Colonic mucosa (tissue), 4 donors: ENCODE data around the gene WDR20. TPM values are rescaled to one million over a fixed set of nuclear protein-coding genes. Genes with fewer than 3 reads are reported as not detected.
A peak's percentile ranks its signal among the peaks of the same experiment; 100 is the strongest.

Experiments
- DNase-seq: peaks from one replicate; pipeline ENCODE4 v3.0.0-alpha.2; 2020
- H3K27ac ChIP-seq: fragments of 200-600 bp; one replicate; pipeline ENCODE4 v1.8.0; 2021
- H3K27me3 ChIP-seq: fragments of 200-600 bp; one replicate; pipeline ENCODE4 v1.8.0; 2021
- H3K36me3 ChIP-seq: fragments of 200-600 bp; one replicate; pipeline ENCODE4 v1.8.0; 2021
- H3K4me1 ChIP-seq: fragments of 200-600 bp; one replicate; pipeline ENCODE4 v1.8.0; 2021; ENCODE audit warnings: mild to moderate bottlenecking
- H3K4me3 ChIP-seq: fragments of 200-600 bp; one replicate; pipeline ENCODE4 v1.8.0; 2021
- H3K9ac ChIP-seq, 2 donors: one replicate each; pipeline ENCODE4 v1.7.0; 2013; ENCODE audit warnings: control low read depth in 2 of 2, low read depth in 2 of 2, low read length in 2 of 2
- H3K9me3 ChIP-seq: fragments of 200-600 bp; one replicate; pipeline ENCODE4 v1.8.0; 2021
- CTCF ChIP-seq: fragments of 200-600 bp; IDR thresholded peaks from one replicate; pipeline ENCODE4 v1.8.0; 2022; ENCODE audit warnings: antibody characterized with exemption, mild to moderate bottlenecking
- intact Hi-C: fragments of 100-400 bp; cut with DNase I; formaldehyde crosslinking; loops from one replicate; pipeline ENCODE4 v1.14.1; 2022
- total RNA-seq, 2 donors: library from RNA; stranded (reverse); fragmentation: NEBNext Ultra II Directional in 1 of 2; extraction: Animal tissue kit (Norgen Biotek cat#: 25700) in 1 of 2; gene quantifications; one replicate each; pipeline ENCODE4 v1.2.1, GENCODE V29; 2021
- donor health status: healthy.
- donor health status: DM: no; HTN: no; CAD: no.
- donor health status: DM: no; HTN: no; CAD: no.

The WDR20 gene
- 10 to 100 TPM; 30.0 to 31.2 TPM for total RNA-seq

GRCh38 chr14:102139286-102140026 is at the start of gene WDR20:
WDR20 (plus strand) TSS chr14:102139897; CDS start chr14:102139924, 27 bp downstream.
- Histone ChIP-seq H3K36me3 (no peaks in the 10 kb centered on the region), H3K9ac (peak within 1 kb of the TSS; percentile 91 to 92), H3K4me3 (peak within 1 kb of the TSS; percentile 94), H3K27me3 (no peaks in the 10 kb centered on the region), H3K27ac (peak within 1 kb of the TSS; percentile 76), H3K9me3 (no peaks in the 10 kb centered on the region), H3K4me1 (peaks cover 6% of the 10 kb centered on the region)
- TF ChIP-seq CTCF = no peak
- intact Hi-C loops = no loop called here
- peak; percentile 99 for DNase-seq

GRCh38 chr14:102090713-102091112 is 49.0 kb upstream of the WDR20 start:
- H3K4me3 ChIP-seq = no peak overlapping the region
- H3K27ac ChIP-seq = no peak overlapping the region
- H3K36me3 ChIP-seq = no peaks in the 10 kb centered on the region
- no peaks in the 10 kb centered on the region for H3K4me1 ChIP-seq
- no peaks in the 10 kb centered on the region for H3K27me3 ChIP-seq
- no peak for TF ChIP-seq CTCF
- intact Hi-C loops = loop anchor here (5.0 kb wide), 1 partner anchor 128 kb away; the partner anchor contains the start of gene DYNC1H1
- DNase-seq = no peak
- no peaks in the 10 kb centered on the region for H3K9me3 ChIP-seq
- H3K9ac ChIP-seq = no peak overlapping the region

- no peaks in the 10 kb centered on the region for H3K9me3 ChIP-seq
- no peak overlapping the region for H3K4me3 ChIP-seq
- no peak for TF ChIP-seq CTCF
- H3K27me3 ChIP-seq = no peaks in the 10 kb centered on the region
- no peak overlapping the region for H3K27ac ChIP-seq
- H3K4me1 ChIP-seq = peaks cover 4% of the 10 kb centered on the region
- H3K9ac ChIP-seq = no peak overlapping the region
- no peak for DNase-seq
- intact Hi-C loops = loop anchor here (5.0 kb wide), 1 partner anchor 131 kb away; the partner anchor contains the start of gene DYNC1H1
- H3K36me3 ChIP-seq = no peaks in the 10 kb centered on the region
These were observed 46.9 kb upstream of the WDR20 start for GRCh38 chr14:102092806-102093205.

GRCh38 chr14:102094101-102094500 is 45.6 kb upstream of the WDR20 start:
- Histone ChIP-seq H3K9ac (no peak overlapping the region), H3K9me3 (no peaks in the 10 kb centered on the region), H3K4me3 (no peak overlapping the region), H3K27me3 (no peaks in the 10 kb centered on the region), H3K36me3 (no peaks in the 10 kb centered on the region), H3K4me1 (peaks cover 4% of the 10 kb centered on the region), H3K27ac (no peak overlapping the region)
- DNase-seq = no peak
- TF ChIP-seq CTCF = no peak
- intact Hi-C loops = loop anchor here (5.0 kb wide), 1 partner anchor 132 kb away; the partner anchor contains the start of gene DYNC1H1

GRCh38 chr14:102095231-102095870 is 44.3 kb upstream of the WDR20 start:
- H3K27ac ChIP-seq = no peak overlapping the region
- H3K9ac ChIP-seq = no peak overlapping the region
- no peak for TF ChIP-seq CTCF
- peaks cover 4% of the 10 kb centered on the region for H3K4me1 ChIP-seq
- H3K9me3 ChIP-seq = no peaks in the 10 kb centered on the region
- H3K4me3 ChIP-seq = no peak overlapping the region
- DNase-seq = no peak
- H3K36me3 ChIP-seq = no peaks in the 10 kb centered on the region
- intact Hi-C loops = loop anchor here (5.0 kb wide), 1 partner anchor 388 kb away; no protein-coding TSS in a partner anchor
- no peaks in the 10 kb centered on the region for H3K27me3 ChIP-seq
